ENCODE results near the gene SMIM23. TPM values are rescaled to one million over a fixed set of nuclear protein-coding genes. Genes with fewer than 3 reads are reported as not detected.

SMIM23 gene
- total and polyA plus RNA-seq, 2 experiments from 2014 or later: not detected

- ATAC-seq: no peak
- Mint-ChIP-seq H3K27ac (no peak overlapping the region), H3K4me3 (no peak overlapping the region), H3K4me1 (no peaks in the 10 kb centered on the region), H3K9me3 (peaks cover 5% of the 10 kb centered on the region; the same call in 2 of the 3 replicates), H3K36me3 (ENCODE audit: low read depth) (no peaks in the 10 kb centered on the region), H3K27me3 (ENCODE audit: insufficient read depth, low read depth, poor library complexity) (no peaks in the 10 kb centered on the region)
- H3F3A ChIP-seq (replicated peaks; ENCODE audit: low read depth): no peaks in the 10 kb centered on the region
- no peaks in the 10 kb centered on the region for H3K4me1 ChIP-seq (ENCODE audit: insufficient read depth)
- H3K79me2 ChIP-seq (replicated peaks; ENCODE audit: insufficient read depth): no peaks in the 10 kb centered on the region
- no peak overlapping the region for H3K4me3 ChIP-seq
- no peak overlapping the region for H3K4me2 ChIP-seq
- no peak overlapping the region for H3K27ac ChIP-seq (ENCODE audit: low read depth)
- H2AFZ ChIP-seq: no peak overlapping the region
- no peaks in the 10 kb centered on the region for H3K27me3 ChIP-seq (ENCODE audit: insufficient read depth)
- no peak for DNase-seq (ENCODE audit: low spot score)
- H3K36me3 ChIP-seq (ENCODE audit: insufficient read depth): no peaks in the 10 kb centered on the region
- H3K9me2 ChIP-seq (ENCODE audit: insufficient read depth): no peaks in the 10 kb centered on the region
- TF ChIP-seq CREB1 (CRISPR knock-in tag; IDR thresholded peaks at IDR 0.05; ENCODE audit: low read depth): no peak
- TF ChIP-seq CTCF (conservative IDR thresholded peaks at IDR 0.05; ENCODE audit: low read depth in 2 of 2): no peak
- TF ChIP-seq JUNB (IDR thresholded peaks at IDR 0.05; ENCODE audit: unreplicated experiment): no peak
- no peak for TF ChIP-seq EZH2 (IDR thresholded peaks at IDR 0.05; ENCODE audit: low read depth, unreplicated experiment)
- no peak for TF ChIP-seq ETS1 (IDR thresholded peaks at IDR 0.05)
- TF ChIP-seq POLR2AphosphoS5 (IDR thresholded peaks at IDR 0.05; ENCODE audit: low read depth): no peak
- TF ChIP-seq ZNF331 (CRISPR knock-in tag; IDR thresholded peaks at IDR 0.05; ENCODE audit: low read depth): no peak
- TF ChIP-seq EZH2phosphoT487 (IDR thresholded peaks at IDR 0.05; ENCODE audit: unreplicated experiment): no peak
- TF ChIP-seq REST (IDR thresholded peaks at IDR 0.05; ENCODE audit: unreplicated experiment): no peak
- no peak for TF ChIP-seq ZNF462 (CRISPR knock-in tag; IDR thresholded peaks at IDR 0.05)
- TF ChIP-seq STAT1 (IDR thresholded peaks at IDR 0.05; ENCODE audit: unreplicated experiment): no peak
- no peak for TF ChIP-seq NANOG (IDR thresholded peaks at IDR 0.05; ENCODE audit: borderline replicate concordance)
- TF ChIP-seq ZNF114 (CRISPR knock-in tag; IDR thresholded peaks at IDR 0.05): no peak
- H4K20me1 ChIP-seq (replicated peaks; ENCODE audit: insufficient read depth): no peaks in the 10 kb centered on the region
Observed at GRCh38 chr5:171762021-171762608, 23.5 kb upstream of the SMIM23 start.
